ENCODE measurements around the gene CSH1.
"Not testable (repeated sequence)": the region's sequence is repeated elsewhere in the genome, so short reads cannot be mapped to it uniquely, and the experiment has no call there.

- not testable (repeated sequence) for TF ChIP-seq POLR2A, EP300 (IDR thresholded peaks at IDR 0.05)
- TF ChIP-seq, protein P1, sequence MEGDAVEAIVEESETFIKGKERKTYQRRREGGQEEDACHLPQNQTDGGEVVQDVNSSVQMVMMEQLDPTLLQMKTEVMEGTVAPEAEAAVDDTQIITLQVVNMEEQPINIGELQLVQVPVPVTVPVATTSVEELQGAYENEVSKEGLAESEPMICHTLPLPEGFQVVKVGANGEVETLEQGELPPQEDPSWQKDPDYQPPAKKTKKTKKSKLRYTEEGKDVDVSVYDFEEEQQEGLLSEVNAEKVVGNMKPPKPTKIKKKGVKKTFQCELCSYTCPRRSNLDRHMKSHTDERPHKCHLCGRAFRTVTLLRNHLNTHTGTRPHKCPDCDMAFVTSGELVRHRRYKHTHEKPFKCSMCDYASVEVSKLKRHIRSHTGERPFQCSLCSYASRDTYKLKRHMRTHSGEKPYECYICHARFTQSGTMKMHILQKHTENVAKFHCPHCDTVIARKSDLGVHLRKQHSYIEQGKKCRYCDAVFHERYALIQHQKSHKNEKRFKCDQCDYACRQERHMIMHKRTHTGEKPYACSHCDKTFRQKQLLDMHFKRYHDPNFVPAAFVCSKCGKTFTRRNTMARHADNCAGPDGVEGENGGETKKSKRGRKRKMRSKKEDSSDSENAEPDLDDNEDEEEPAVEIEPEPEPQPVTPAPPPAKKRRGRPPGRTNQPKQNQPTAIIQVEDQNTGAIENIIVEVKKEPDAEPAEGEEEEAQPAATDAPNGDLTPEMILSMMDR (IDR thresholded peaks at IDR 0.05), result not testable (repeated sequence)
Observed at GRCh38 chr17:63856425-63856824, 39.9 kb downstream of the CSH1 start.

All from gastroesophageal sphincter (tissue), 3 donors.